Pulmonary artery endothelial cell (primary cell): ENCODE measurements around the gene CACNB4. TPM values are rescaled to one million over a fixed set of nuclear protein-coding genes. Genes with fewer than 3 reads are reported as not detected.
A peak's percentile ranks its signal among the peaks of the same experiment; 100 is the strongest.
"Not testable (repeated sequence)": the region's sequence is repeated elsewhere in the genome, so short reads cannot be mapped to it uniquely, and the experiment has no call there.

Experiments
- DNase-seq: peaks from one replicate; pipeline ENCODE4 v3.0.0-alpha.2; 2011; ENCODE audit warnings: low read depth, low spot score
- total RNA-seq: library from RNA; depleted of rRNA; stranded (reverse); fragments of >200 nt; gene quantifications from 2 replicates; pipeline ENCODE4 v1.2.3, GENCODE V29; 2014

Gene CACNB4
- total RNA-seq, 1 donor from 2014 or later: 0.13 TPM

DNA sequence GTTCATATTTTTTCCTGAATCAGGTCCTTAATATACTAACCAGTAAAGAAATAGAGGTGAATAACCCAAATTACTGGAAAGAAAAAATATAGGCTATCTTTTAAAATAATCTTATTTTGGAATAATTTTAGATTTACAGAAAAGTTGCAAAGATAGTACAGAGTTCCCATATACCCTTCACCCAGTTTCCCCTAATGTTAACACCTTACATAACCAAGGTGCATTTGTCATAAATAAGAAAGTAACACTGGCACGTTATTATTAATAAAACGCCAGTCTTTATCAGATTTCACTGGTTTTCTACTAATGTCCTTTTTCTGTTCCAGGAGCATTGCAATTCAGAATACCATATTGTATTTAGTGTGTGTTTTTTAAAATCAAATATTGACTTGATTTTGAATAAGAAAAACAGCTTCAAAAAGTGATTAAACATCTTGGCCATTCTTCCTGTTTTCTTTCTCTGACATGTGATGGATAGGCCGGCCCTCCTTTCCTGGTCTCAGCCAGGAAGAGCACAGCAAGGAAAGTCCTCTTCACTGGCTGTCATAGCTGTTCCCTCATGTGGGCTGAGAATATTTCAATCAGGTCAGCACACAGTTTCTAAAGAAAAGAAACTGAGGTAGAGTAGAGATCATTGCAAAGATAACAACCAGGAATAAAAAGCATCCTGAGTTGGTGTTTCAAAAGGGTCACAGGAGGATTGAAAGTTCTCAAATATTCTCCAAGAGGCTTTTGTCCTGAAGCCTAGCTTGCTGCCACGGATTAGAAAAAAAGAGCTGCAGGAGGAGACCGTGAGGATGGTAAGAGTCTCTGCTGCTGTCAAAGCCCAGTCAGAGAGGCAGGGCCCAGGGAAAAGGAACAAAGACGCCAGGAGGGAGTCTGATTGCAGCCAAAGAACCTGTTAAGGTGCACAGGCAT is 191.3 kb downstream of the CACNB4 start:
- no peak for DNase-seq

DNA sequence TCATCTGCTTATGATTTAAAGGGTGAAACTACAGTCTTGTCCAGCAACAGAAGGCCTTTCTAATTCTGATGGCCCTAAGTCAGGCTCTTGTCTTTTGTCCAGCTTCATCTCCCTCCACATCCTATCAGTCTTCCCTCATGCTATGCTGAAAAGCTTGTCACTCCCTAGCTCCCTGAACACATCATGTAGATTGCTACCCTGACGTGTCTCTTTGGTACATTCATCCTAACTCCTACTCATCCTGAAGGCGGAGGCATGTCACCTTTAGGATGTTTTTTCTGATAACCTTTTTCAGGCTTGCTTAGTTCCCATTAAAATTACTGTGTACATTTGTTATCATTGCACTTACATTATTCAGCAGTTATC is 192.2 kb downstream of the CACNB4 start:
- no peak for DNase-seq

GRCh38 chr2:151905963-151906632 is 192.7 kb downstream of the CACNB4 start:
- DNase-seq: no peak

DNA sequence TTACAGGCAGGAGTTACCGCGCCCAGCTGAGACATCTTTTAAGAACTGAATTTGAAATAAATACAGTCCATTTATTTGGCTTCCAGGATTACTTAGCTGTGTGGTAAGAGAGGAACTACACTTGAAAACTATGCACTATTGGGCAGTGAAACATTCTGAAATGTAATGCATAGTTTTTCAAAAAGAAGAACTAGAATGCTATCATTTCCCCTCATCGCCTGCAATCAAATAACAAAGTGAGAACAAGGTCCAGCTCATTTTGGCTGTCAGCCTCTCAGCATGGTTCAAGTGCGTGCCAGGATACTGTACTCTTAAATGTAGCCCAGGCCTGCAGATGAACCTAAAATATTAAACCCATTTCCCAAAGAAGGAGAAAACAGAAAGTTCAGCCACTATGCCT is 194.0 kb downstream of the CACNB4 start:
- DNase-seq: no peak

- DNase-seq: no peak
These were observed 194.8 kb downstream of the CACNB4 start for GRCh38 chr2:151904021-151904420.

DNA sequence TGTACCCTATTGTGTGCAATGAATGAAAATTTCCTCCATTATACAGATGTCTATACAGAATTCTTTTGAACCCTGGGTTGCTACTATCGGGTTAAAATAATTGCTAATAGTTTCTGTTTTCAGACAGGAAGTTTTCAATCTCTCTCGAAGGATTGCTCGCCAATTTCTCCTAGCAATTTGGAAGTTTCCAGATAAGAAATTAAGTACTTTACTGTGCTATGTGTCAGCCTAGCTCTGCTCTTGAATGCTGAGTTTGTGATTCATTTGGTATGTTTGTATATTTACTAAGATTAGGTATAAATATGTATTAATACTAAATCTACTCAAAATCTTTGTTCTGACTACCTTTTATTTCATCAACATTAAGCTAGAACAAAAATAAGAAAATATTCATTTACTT is 196.0 kb downstream of the CACNB4 start:
- no peak for DNase-seq

- no peak for DNase-seq
These were observed 198.5 kb downstream of the CACNB4 start for GRCh38 chr2:151900331-151900730.

GRCh38 chr2:151899156-151899555 is 199.7 kb downstream of the CACNB4 start:
- DNase-seq: no peak

- no peak for DNase-seq
These were observed 207.2 kb downstream of the CACNB4 start for GRCh38 chr2:151891566-151892194.

GRCh38 chr2:151887164-151887563 is 211.7 kb downstream of the CACNB4 start:
- DNase-seq: no peak

DNA sequence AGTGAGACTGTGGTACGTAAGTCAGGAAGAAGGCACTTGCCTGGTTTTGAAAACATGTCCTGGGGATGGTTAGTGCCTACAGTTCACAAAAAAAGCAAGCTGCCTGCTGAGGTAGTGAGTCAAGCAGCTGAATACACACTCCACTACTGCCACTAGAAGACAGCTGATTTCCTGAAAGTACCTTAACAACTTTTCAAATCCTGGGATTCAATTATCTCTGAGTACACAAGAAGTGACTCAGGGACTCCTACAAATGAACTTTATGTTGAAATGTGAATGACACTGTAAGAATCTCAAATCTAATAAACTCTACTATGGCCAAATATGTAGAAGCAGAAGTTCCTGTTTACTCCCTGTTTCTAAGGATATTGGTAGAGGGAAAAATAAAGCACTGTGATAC is 212.6 kb downstream of the CACNB4 start:
- DNase-seq: peak; percentile 33

- no peak for DNase-seq
These were observed 215.9 kb downstream of the CACNB4 start for GRCh38 chr2:151882786-151883445.

DNA sequence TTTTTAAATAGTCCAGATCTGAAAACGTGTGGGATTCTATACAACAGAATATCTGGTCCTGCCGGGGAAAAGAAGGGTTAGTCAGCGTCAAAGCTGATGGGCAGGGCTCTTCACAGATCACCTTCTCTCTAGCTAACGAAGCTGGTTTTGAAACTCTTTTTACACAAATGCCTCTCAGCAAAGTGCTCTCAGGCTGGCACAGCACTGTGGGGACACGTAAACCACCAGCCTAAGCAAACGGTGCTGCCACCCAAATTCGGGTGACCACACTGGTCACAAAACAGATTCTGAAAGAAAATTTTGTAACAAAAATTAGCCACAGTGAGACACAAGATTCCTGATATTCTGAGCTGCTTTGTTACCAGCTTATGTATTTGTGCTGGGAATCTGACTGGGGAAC is 217.5 kb downstream of the CACNB4 start:
- no peak for DNase-seq

DNA sequence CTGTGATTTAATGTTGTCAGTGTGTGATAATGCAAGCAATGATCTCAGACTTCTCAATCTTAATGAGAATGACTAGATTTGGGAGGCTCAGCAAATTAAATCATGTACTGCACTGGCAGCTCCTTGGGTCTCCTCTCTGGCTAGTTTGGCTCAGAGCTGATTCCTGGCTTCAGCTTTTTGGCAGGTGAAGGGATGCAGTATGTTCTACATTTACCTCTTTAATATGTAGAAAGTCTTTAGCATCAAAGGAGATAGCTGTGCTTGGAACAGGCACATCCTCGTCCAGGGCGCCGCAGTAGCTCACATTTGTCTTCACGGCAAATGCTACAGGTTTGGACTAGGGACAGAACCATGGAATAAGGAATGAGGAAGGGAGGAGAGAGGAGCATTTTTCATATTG is 218.3 kb downstream of the CACNB4 start:
- DNase-seq: no peak

DNA sequence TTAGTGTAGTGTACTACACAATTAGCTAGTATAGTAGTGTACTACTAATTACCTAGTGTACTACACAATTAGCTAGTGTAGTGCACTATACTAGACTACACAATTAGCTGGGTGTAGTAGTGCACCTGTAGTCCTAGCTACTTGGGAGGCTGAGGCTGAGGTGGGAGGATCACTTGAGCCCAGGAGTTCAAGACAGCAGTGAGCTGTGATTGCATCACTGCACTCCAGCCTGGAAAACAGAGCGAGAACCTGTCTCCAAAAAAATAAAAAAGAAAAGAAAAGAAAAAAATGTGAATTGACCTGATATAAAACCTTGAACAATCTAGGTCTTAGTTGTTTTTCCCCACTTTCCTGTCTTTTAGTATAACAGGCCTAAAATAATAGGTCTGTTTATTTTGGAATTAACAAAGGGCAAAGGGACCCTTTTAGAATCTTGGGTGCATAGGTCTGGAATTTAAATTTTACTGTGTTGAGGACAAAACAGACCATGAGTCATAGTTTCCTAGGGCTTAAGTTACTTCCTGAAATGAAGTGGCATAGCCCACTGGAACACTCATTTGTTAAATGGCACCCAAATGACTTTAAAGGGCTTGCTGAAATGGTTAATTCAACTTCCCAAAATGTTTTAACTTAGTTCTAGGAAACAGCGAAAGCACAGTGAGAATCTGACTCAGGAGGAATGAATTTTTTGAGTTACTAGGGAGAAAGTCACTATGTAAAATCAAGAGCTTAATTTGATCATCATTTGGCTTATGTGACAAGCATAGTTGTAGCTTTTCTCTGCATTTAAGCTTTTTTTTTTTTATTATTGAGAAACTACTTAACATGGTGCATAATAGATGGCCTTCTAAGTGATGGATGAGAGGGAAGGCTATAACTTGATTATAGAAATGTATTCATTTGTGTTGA is 219.9 kb downstream of the CACNB4 start:
- peak; percentile 44 for DNase-seq

DNA sequence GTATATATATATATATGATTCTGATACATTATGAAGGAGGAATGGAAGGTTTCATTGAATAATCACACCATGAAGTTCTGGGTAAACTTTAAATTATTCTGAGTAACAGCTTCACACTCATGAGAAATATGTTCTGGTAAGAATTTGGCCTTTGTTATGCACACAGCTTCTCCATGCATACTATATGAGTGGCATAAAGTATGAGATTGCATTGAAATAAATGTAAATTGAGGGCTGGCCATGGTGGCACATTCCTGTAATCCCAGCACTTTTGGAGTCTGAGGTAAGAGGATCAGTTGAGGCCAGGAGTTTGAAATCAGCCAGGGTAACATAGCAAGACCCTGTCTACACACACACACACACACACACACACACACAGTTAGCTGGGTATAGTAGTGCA is 220.6 kb downstream of the CACNB4 start:
- DNase-seq: no peak

- DNase-seq: not testable (repeated sequence)
These were observed 223.2 kb downstream of the CACNB4 start for GRCh38 chr2:151875631-151876030.

- DNase-seq: no peak
These were observed 226.4 kb downstream of the CACNB4 start for GRCh38 chr2:151872463-151872862.

DNA sequence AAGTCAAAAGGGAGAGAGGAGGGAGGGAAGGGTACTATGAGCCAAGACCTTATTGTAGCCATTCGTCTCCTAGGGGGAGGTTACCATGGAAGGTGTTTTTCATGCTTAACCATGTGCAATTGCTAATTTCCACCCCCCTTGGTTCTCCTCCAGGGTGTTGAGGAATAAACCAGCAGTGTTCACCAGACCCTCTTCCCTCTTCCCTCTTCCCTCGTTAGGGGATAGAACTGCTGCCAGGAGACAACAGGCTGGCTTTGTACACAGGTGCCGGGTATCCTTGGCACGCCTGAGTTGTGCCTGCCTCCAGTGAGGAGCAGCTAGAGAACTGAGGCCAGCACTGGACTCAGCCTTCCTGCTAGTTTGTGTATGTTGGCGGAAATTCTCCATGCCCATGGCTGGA is 229.6 kb downstream of the CACNB4 start:
- DNase-seq: no peak

DNA sequence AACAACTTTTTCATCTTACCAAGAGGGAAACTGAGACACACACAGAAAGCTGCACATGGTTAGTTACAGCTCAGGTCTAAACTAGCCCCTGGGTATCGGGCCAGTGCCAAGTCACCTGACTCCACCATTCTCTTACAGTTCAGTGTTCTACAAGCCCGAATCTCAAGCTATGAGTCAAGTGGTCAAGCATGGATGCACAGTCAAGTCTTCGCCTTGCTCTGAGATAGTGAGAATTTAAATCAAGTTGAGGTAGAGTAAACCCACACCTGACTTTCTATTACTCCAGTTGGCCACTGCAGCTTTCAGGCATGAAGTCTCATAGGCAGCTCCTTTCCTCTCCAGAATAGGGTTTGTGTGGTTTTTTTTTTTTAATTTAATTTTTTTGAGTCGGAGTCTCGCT is 236.1 kb downstream of the CACNB4 start:
- no peak for DNase-seq

DNA sequence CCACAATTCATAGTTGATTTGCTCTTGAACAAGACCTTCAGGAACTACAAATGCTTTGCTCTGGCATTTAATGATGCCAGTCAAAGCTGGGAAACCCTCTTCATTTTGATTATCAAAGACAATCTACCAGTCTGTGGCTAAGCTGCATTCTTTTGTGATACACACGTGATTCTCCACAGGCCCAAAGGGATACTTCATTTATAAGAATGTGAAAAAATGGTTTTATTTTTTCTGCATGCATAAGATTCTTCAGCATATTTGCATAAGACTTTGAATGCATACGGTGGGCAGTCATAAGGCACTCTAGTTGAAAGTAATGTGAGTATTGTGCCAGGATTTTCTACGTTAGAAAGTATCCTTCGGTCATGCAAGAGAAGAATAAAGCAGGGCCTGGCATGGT is 237.7 kb downstream of the CACNB4 start:
- no peak for DNase-seq
